Heart left ventricle (tissue), 16 donors: ENCODE data around the gene TRMT61A. TPM values are rescaled to one million over a fixed set of nuclear protein-coding genes. Genes with fewer than 3 reads are reported as not detected.

Experiments used
- ATAC-seq, 4 donors: fragments of 200-7000 bp; cut with Tn5 transposase; one replicate each; pipeline ENCODE4 v1.9.1; 2020 to 2022; ENCODE audit warnings: moderate library complexity in 4 of 4, mild to moderate bottlenecking in 3 of 4, moderate number of reproducible peaks in 1 of 4
- DNase-seq, 5 donors: peaks; one replicate each; pipeline ENCODE4 v3.0.0-alpha.2; 2020
- H3K27ac ChIP-seq, 12 donors: fragments of 200-600 bp; sonication (generic) in 4 of 12; one replicate each; pipeline versions ENCODE4 v1.5.0 to v1.8.0; 2016 to 2022; ENCODE audit warnings: mild to moderate bottlenecking in 2 of 12
- H3K27me3 ChIP-seq, 9 donors: fragments of 200-600 bp; sonication (generic) in 2 of 9; one replicate each; pipeline versions ENCODE4 v1.5.1 to v1.8.0; 2016 to 2022; ENCODE audit warnings: mild to moderate bottlenecking in 3 of 9
- H3K36me3 ChIP-seq, 9 donors: fragments of 200-600 bp; sonication (generic) in 2 of 9; one replicate each; pipeline versions ENCODE4 v1.5.0 to v1.8.0; 2018 to 2022; ENCODE audit warnings: mild to moderate bottlenecking in 2 of 9
- H3K4me1 ChIP-seq, 12 donors: fragments of 200-600 bp; sonication (generic) in 4 of 12; one replicate each; pipeline versions ENCODE4 v1.5.0 to v1.8.0; 2016 to 2022; ENCODE audit warnings: mild to moderate bottlenecking in 3 of 12
- H3K4me3 ChIP-seq, 12 donors: fragments of 200-600 bp; sonication (generic) in 4 of 12; one replicate each; pipeline versions ENCODE4 v1.5.0 to v1.8.0; 2017 to 2022; ENCODE audit warnings: mild to moderate bottlenecking in 9 of 12, moderate library complexity in 4 of 12
- H3K9me3 ChIP-seq, 12 donors: fragments of 200-600 bp; sonication (generic) in 4 of 12; one replicate each; pipeline versions ENCODE4 v1.5.0 to v1.8.0; 2016 to 2022; ENCODE audit warnings: mild to moderate bottlenecking in 1 of 12
- POLR2A ChIP-seq, 2 donors: fragments of 450-650 bp; IDR thresholded peaks; one replicate each; pipeline ENCODE4 v1.6.1; 2017; ENCODE audit warnings: antibody characterized with exemption in 2 of 2, mild to moderate bottlenecking in 2 of 2, moderate library complexity in 2 of 2
- WGBS, 4 donors: extraction: QIAGEN DNeasy Blood & Tissue Kit in 2 of 4; methylation state at CpG; one replicate each; pipeline versions ENCODE4 v1.1.5 to v1.1.7; 2013 to 2018; 5-methylcytosine and 5-hydroxymethylcytosine counted together
- intact Hi-C, 10 donors: fragments of 100-400 bp; cut with DNase I; formaldehyde crosslinking; loops; one replicate each; pipeline versions ENCODE4 v1.11.1 to v1.14.2; 2022
- polyA plus RNA-seq, 2 donors: library from polyadenylated mRNA; stranded (reverse); fragments of 200-250 nt; gene quantifications; one replicate each; pipeline ENCODE4 v1.2.3, GENCODE V29; 2013
- total RNA-seq, 9 donors: library from RNA; depleted of rRNA in 2 of 9; stranded (reverse); fragments of >200 nt in 2 of 9; fragmentation: NEBNext Ultra II Directional in 3 of 9; extraction: Animal tissue kit (Norgen Biotek cat#: 25700) in 3 of 9; gene quantifications; one replicate each; pipeline versions ENCODE4 v1.1.0 to v1.2.4, GENCODE V29; 2016 to 2023
- TF ChIP-seq, protein P1 (sequence below), 12 donors: fragments of 200-600 bp; sonication (generic) in 4 of 12; IDR thresholded peaks; one replicate each; pipeline versions ENCODE4 v1.5.0 to v1.8.0; 2018 to 2022; ENCODE audit warnings: antibody characterized with exemption in 12 of 12, mild to moderate bottlenecking in 5 of 12
- donor health status: ischemic (EF 13 %, LVEDD 7.1; RV severe dilation, severe dysfunction).
- donor health status: healthy with polysubstance abuse.
- donor health status: DM: no; HTN: yes; CAD: no.
- donor health status: DM: no; HTN: no; CAD: no.
- donor health status: ischemic (EF 25% LVEDD 6.9; RV normal size, moderate dysfunction).
- donor health status: ischemic (EF 25% LVEDD 5.7; RV mildly dilated, moderate dysfunction).
- donor health status: healthy.
- donor health status: DM: yes; HTN: yes; CAD: no.
- donor health status: ischemic (EF 35%, LVEDD 5.7; RV mildly dilated, moderate dysfunction).
- donor health status: nonischemic (EF 11% LVEDD 7.7; RV severe dilation, severe dysfunction).
- donor health status: DM: yes; HTN: yes; CAD: no.
- donor health status: PGD.
- donor health status: ischemic (EF 29% LVEDD 5.4; RV normal size, mild dysfunction).
- donor health status: nonischemic (EF 23%, LVEDD 6.1; RV moderate dilation, normal function).

The TRMT61A gene
- total and polyA plus RNA-seq, 11 donors, result 3.2 to 15.9 (median 5.2) TPM

DNA sequence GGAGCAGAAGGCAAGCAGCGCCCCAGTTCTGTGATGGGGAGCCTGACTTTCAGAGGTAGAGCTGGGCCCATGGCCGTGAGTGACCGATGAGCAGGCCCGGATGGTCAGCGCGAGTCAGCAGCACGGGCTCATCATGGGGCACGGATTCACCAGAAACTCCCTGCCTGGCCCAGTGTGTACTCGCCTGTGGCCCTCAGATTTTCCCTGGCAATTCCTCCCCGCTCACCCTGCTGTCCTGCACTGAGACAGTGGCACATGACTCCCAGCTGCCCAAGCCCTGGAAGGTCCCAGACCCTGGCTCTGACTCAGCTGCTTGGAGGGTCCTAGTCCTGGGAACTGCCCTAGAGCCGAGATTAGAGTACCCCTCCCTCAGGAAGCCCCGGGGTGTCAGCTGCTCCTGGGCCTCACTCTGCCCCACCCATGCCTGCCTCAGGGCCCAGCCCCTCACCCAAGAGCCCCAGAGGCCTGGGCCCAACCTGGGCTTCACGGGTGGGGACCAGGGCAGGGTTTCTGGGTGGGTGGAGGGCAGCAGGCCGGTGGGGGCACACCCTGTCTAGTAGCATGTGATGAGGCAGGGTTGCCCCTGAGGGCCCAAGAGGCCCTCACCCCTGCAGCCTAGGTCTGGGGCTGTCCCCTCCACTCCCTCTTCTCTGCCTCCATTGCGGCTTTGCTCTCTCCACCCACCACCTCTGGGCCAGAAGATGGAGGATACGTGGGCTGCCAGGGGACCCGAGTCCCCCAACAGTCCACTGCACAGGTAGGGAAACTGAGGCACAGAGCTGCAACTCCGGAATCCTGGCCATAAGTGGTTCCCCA, 8.4 kb downstream of the TRMT61A start:
- no peak for ATAC-seq
- Histone ChIP-seq H3K9me3 (no peaks in the 10 kb centered on the region), H3K27ac (peak overlapping the region in 4 of 12 donors; percentile 75 to 91 (median 82)), H3K4me1 (peaks cover 0 to 50% (median 39%) of the 10 kb centered on the region in 12 donors), H3K27me3 (no peaks in the 10 kb centered on the region), H3K36me3 (peaks cover 0 to 29% (median 3%) of the 10 kb centered on the region in 9 donors), H3K4me3 (no peak overlapping the region)
- intact Hi-C loops, result no loop called here
- DNase-seq, result peak in 2 of 5 donors; percentile 14 to 49
- TF ChIP-seq, protein P1, sequence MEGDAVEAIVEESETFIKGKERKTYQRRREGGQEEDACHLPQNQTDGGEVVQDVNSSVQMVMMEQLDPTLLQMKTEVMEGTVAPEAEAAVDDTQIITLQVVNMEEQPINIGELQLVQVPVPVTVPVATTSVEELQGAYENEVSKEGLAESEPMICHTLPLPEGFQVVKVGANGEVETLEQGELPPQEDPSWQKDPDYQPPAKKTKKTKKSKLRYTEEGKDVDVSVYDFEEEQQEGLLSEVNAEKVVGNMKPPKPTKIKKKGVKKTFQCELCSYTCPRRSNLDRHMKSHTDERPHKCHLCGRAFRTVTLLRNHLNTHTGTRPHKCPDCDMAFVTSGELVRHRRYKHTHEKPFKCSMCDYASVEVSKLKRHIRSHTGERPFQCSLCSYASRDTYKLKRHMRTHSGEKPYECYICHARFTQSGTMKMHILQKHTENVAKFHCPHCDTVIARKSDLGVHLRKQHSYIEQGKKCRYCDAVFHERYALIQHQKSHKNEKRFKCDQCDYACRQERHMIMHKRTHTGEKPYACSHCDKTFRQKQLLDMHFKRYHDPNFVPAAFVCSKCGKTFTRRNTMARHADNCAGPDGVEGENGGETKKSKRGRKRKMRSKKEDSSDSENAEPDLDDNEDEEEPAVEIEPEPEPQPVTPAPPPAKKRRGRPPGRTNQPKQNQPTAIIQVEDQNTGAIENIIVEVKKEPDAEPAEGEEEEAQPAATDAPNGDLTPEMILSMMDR (IDR thresholded peaks at IDR 0.05), result no peak
- TF ChIP-seq POLR2A (IDR thresholded peaks at IDR 0.05), result no peak
- WGBS, 4 donors, result 68 to 81% (median 73%) methylated on average over 16 to 18 of the region's 18 CpGs

GRCh38 chr14:103538291-103539055, 9.5 kb downstream of the TRMT61A start:
- peaks cover 0 to 61% (median 50%) of the 10 kb centered on the region in 12 donors for H3K4me1 ChIP-seq
- H3K9me3 ChIP-seq, result no peaks in the 10 kb centered on the region
- WGBS, 4 donors, result 36 to 51% (median 38%) methylated on average over 15 to 30 of the region's 30 CpGs
- H3K27me3 ChIP-seq, result no peaks in the 10 kb centered on the region
- no peak overlapping the region for H3K4me3 ChIP-seq
- peaks cover 0 to 21% (median 0%) of the 10 kb centered on the region in 9 donors for H3K36me3 ChIP-seq
- DNase-seq (peak in 2 of 5 donors; percentile 66 to 69), ATAC-seq (peak; percentile 32 to 56 (median 43))
- TF ChIP-seq, protein P1 (IDR thresholded peaks at IDR 0.05), result no peak
- no peak for TF ChIP-seq POLR2A (IDR thresholded peaks at IDR 0.05)
- intact Hi-C loops, result no loop called here
- H3K27ac ChIP-seq, result peak overlapping the region; percentile 20 to 91 (median 76)

DNA sequence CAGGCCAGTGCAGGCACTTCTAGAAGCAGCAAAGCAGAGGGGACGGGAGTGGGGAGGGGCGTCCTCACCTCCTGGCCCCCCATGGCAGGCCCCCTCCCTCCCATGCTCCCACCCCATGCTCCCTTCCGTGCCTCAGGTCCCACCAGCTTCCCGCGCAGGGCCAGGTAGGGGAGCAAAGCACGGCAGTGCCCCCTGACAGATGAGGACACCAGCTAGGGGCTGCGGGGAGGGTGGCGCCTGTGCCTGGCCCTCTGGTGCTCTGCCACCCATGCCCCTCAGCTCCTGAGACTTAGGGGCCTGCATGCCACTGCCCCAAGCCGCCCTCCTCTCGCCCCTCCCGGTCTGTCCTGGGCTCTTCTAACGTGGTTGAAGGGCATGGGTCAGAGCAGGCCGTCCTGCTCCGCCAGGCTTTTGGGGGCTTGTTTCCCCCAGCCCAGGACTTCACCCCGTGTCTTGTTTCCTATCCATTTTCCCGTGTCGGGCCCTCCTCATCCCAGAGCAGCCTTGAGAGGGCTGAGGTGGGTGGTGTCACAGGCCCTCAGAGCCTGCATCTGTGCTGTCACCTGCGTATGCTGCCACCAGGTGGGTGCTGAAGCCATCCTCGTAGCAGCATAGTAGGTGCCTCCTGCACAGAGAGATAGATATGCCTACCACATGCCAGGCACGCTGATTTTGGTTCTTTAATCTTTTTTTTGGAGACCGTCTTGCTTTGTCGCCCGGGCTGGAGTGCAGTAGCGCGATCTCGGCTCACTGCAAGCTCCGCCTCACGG, 10.2 kb downstream of the TRMT61A start:
- Histone ChIP-seq H3K9me3 (no peaks in the 10 kb centered on the region), H3K27ac (peak overlapping the region; percentile 20 to 91 (median 76)), H3K4me1 (peaks cover 0 to 68% (median 56%) of the 10 kb centered on the region in 12 donors), H3K36me3 (peaks cover 0 to 15% (median 0%) of the 10 kb centered on the region in 9 donors), H3K27me3 (no peaks in the 10 kb centered on the region), H3K4me3 (no peak overlapping the region)
- intact Hi-C loops, result no loop called here
- DNase-seq, result peak in 2 of 5 donors; percentile 32 to 47
- peak in 1 of 4 donors; percentile 0 for ATAC-seq
- 66 to 72% (median 70%) methylated on average over 25 to 28 of the region's 28 CpGs for WGBS, 4 donors
- TF ChIP-seq POLR2A (IDR thresholded peaks at IDR 0.05), result no peak
- TF ChIP-seq, protein P1 (IDR thresholded peaks at IDR 0.05), result no peak
